Measurements from ENCODE around the gene USP53.

Gene USP53

DNA sequence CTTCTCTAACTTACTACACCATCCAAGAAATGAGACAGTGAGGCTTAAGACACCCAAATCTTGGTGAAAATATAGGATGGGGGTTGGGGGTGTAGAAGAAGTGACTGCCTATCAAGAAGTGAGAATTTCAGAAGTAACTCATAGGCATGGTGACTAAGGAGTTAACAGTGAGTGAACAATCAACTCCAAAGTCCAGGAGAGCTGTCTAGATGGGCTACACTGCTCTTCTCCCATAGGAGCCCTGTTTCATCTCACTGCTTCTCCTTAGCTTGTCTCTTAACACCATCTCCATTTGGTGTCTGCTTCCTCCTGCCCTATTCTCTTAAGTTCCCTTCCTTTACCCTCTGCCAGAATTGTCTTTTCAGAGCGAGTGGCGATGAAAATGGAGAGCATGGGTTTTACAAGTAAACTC is 86.8 kb downstream of the USP53 start:
- H3K4me3 ChIP-seq (ENCODE audit: low read depth, low read length), result peak overlapping the region; percentile 76
- TF ChIP-seq, protein P1, sequence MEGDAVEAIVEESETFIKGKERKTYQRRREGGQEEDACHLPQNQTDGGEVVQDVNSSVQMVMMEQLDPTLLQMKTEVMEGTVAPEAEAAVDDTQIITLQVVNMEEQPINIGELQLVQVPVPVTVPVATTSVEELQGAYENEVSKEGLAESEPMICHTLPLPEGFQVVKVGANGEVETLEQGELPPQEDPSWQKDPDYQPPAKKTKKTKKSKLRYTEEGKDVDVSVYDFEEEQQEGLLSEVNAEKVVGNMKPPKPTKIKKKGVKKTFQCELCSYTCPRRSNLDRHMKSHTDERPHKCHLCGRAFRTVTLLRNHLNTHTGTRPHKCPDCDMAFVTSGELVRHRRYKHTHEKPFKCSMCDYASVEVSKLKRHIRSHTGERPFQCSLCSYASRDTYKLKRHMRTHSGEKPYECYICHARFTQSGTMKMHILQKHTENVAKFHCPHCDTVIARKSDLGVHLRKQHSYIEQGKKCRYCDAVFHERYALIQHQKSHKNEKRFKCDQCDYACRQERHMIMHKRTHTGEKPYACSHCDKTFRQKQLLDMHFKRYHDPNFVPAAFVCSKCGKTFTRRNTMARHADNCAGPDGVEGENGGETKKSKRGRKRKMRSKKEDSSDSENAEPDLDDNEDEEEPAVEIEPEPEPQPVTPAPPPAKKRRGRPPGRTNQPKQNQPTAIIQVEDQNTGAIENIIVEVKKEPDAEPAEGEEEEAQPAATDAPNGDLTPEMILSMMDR (IDR thresholded peaks at IDR 0.05; ENCODE audit: control insufficient read depth, extremely low read depth, insufficient read depth), result no peak

DNA sequence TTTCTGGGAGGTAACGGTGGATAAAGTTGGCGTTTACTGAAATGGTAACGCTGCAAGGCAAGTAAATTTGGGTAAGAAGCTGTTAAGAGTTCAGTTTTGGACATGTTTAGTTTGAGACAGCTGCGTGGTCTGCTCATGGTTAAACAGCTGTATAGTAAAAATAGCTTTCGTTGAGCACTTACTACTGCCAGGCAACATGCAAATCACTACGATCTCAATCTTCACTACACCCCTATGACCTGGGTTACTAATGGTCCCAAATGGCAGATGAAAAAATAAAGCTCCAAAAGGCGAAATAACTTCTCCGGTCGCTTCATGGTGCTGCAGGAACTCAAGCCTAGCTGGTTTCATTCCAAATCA is 87.2 kb downstream of the USP53 start:
- H3K4me3 ChIP-seq (ENCODE audit: low read depth, low read length), result peak overlapping the region; percentile 76
- no peak for DNase-seq (ENCODE audit: low read depth)
- TF ChIP-seq, protein P1 (IDR thresholded peaks at IDR 0.05; ENCODE audit: control insufficient read depth, extremely low read depth, insufficient read depth), result no peak

More for the DNA sequence above, 86.8 kb downstream of the USP53 start:
- no peak for DNase-seq (ENCODE audit: low read depth)

DNA sequence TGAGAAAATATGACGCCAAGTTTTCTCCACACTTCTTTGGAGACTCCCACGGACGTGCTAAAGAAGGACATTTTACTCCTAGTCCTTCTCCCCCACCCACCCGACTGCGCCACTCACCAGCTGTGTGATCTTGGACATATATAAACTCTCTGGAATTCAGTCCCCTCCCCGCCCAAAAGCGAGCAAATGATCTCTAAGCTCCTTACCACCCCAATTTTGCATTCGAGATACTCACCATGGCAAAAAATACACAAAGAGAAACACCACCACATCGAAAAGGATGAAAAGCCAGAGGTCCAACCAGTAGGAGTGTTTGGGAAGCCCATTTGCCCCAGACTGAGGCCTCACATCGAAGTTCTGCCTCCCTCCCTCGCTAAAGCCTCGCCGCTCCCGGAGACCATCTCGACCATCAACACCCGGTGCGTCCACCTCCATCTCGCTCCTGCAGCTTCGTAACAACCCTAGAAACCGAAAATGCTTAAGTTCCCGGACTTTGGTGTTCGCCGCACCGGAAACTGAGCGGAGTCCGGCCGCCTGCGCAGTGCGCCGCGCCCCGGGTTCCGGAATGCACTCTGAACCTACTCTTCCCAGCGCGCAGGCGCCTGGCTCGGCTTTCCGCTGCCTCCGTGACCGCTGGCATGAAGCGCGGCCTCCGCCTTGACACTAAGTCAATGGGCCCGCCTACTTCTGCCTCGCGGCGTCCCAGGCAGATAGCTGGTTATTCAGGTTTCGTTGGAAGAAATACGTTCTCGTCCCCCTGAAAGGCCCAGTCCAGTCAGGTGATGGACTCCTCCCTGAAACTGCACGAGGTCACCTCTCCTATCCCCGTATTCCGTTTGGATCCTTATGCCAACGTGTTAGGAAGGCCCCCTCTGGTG is 87.8 kb downstream of the USP53 start:
- DNase-seq (ENCODE audit: low read depth), result peak; percentile 91
- peak overlapping the region; percentile 76 for H3K4me3 ChIP-seq (ENCODE audit: low read depth, low read length)
- TF ChIP-seq, protein P1 (IDR thresholded peaks at IDR 0.05; ENCODE audit: control insufficient read depth, extremely low read depth, insufficient read depth), result 0 out of 2 replicates have a peak, but pooled peaks have one; percentile 12

- no peak for DNase-seq (ENCODE audit: low read depth)
- TF ChIP-seq, protein P1 (IDR thresholded peaks at IDR 0.05; ENCODE audit: control insufficient read depth, extremely low read depth, insufficient read depth), result no peak
- H3K4me3 ChIP-seq (ENCODE audit: low read depth, low read length), result no peak overlapping the region
These were observed 89.7 kb downstream of the USP53 start for GRCh38 chr4:119302073-119302832.

DNA sequence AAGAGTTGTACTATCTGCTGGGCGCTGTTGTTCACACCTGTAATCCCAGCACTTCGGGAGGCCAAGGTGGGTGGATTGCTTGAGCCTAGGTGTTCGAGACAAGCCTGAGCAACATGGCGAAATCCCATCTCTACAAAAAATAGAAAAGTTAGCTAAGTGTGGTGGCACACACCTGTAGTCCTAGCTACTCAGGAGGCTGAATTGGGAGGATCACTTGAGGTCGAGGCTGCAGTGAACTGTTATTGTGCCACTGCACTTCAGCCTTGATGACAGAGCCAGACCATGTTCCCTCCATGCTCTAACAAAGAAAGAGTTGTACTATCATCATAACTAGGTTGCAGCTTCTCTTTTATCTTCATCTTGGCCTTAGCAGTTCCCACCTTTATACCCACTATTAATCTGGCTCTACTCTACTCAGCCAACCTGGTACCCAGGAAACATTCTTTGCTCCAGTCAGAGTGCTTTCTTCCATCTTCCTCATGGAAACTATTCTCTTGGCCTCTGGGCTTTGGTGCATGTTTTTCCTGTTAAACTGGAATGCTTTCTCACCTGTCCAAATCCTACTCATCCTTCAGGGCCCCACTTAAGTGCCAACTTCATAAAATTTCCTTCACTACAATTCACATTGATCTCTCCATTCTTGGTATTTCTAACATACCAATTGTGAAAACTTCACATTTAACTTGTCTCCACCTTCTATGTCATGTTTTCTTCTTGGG is 91.2 kb downstream of the USP53 start:
- no peak overlapping the region for H3K4me3 ChIP-seq (ENCODE audit: low read depth, low read length)
- DNase-seq (ENCODE audit: low read depth), result no peak
- TF ChIP-seq, protein P1 (IDR thresholded peaks at IDR 0.05; ENCODE audit: control insufficient read depth, extremely low read depth, insufficient read depth), result no peak

GRCh38 chr4:119304431-119304830 is 91.9 kb downstream of the USP53 start:
- TF ChIP-seq, protein P1 (IDR thresholded peaks at IDR 0.05; ENCODE audit: control insufficient read depth, extremely low read depth, insufficient read depth), result no peak
- no peak for DNase-seq (ENCODE audit: low read depth)
- no peak overlapping the region for H3K4me3 ChIP-seq (ENCODE audit: low read depth, low read length)

Measured in LNCaP clone FGC (cell line).